HepG2 (cell line): ENCODE data around the gene ISCA2. TPM values are rescaled to one million over a fixed set of nuclear protein-coding genes. Genes with fewer than 3 reads are reported as not detected.

ENCODE experiments used
- ATAC-seq: fragments of 200-7000 bp; cut with Tn5 transposase; 3 replicates; pipeline ENCODE4 v1.9.1; 2020; ENCODE audit warnings: mild to moderate bottlenecking, moderate library complexity
- BruUV-seq: library from RNA; stranded (reverse); fragments of 400-500 nt; replicated peaks from 2 replicates; lab custom pipeline; 2021; lab: Mats Ljungman, UMichigan
- CTCF ChIA-PET: fragments of 300-600 bp; formaldehyde crosslinking; extraction: SDS; loops from one replicate; lab custom pipeline; 2021; ENCODE audit warnings: low total read pairs, inconsistent platforms, low intra/inter-chr PET ratio; lab: Yijun Ruan, JAX
- POLR2A ChIA-PET: fragments of 350-600 bp; sonication (Branson Sonifier 250); formaldehyde crosslinking; loops from one replicate; lab custom pipeline; 2020; ENCODE audit warnings: antibody characterized with exemption, inconsistent platforms; lab: Yijun Ruan, JAX
- DNase-seq: peaks from one replicate; pipeline ENCODE4 v3.0.0-alpha.2; 2015; ENCODE audit warnings: low spot score
- FAIRE-seq: peaks from 3 replicates; lab custom pipeline; 2011; peaks lifted over from hg19 to GRCh38; lab: Jason Lieb, UNC
- H2AFZ ChIP-seq: one replicate; pipeline ENCODE4 v1.6.1; 2011; ENCODE audit warnings: low read length, inconsistent platforms
- H3K27ac ChIP-seq: fragments of 300-600 bp; 3 replicates; pipeline ENCODE4 v1.8.0; 2011; ENCODE audit warnings: mixed run types, mild to moderate bottlenecking, mixed read lengths, low read length, inconsistent platforms; ENCODE audit not compliant: insufficient read depth; ENCODE audit errors: extremely low read length
- H3K27me3 ChIP-seq, 2 experiments: fragments of 200-600 bp in 1 of 2; 2 replicates in 1 of 2; 3 replicates in 1 of 2; pipeline versions ENCODE4 v1.6.0 to v1.8.0; 2011; ENCODE audit warnings: low read length in 2 of 2, mild to moderate bottlenecking in 2 of 2, moderate library complexity in 2 of 2, inconsistent platforms in 1 of 2; ENCODE audit not compliant: insufficient read depth in 2 of 2, control insufficient read depth in 1 of 2
- H3K36me3 ChIP-seq, 2 experiments: fragments of 200-600 bp in 1 of 2; replicated peaks in 1 of 2; 2 replicates in 1 of 2; 3 replicates in 1 of 2; pipeline versions ENCODE4 v1.5.1 to v1.8.0; 2011; ENCODE audit warnings: low read length in 2 of 2, inconsistent platforms in 1 of 2; ENCODE audit not compliant: insufficient read depth in 2 of 2, control insufficient read depth in 1 of 2
- H3K4me1 ChIP-seq: 2 replicates; pipeline ENCODE4 v1.5.1; 2012; ENCODE audit warnings: low read length, inconsistent platforms; ENCODE audit not compliant: insufficient read depth
- H3K4me2 ChIP-seq: 2 replicates; pipeline ENCODE4 v1.6.0; 2011; ENCODE audit warnings: low read depth, low read length, inconsistent platforms
- H3K4me3 ChIP-seq, 3 experiments: fragments of 200-600 bp in 1 of 3; sonication (generic), shearing (Covaris generic) in 1 of 3; replicated peaks in 1 of 3; 2 replicates each; pipeline ENCODE4 v1.5.1; 2011 to 2016; ENCODE audit warnings: low read length in 3 of 3, inconsistent platforms in 2 of 3, low read depth in 2 of 3, mild to moderate bottlenecking in 2 of 3, control low read depth in 1 of 3, mixed read lengths in 1 of 3; ENCODE audit not compliant: insufficient read depth in 1 of 3
- H3K79me2 ChIP-seq: one replicate; pipeline ENCODE4 v1.6.1; 2011; ENCODE audit warnings: low read length, inconsistent platforms; ENCODE audit not compliant: insufficient read depth
- H3K9ac ChIP-seq: 2 replicates; pipeline ENCODE4 v1.6.0; 2011; ENCODE audit warnings: mild to moderate bottlenecking, low read depth, low read length, inconsistent platforms; ENCODE audit not compliant: insufficient read depth
- H3K9me3 ChIP-seq: 2 replicates; pipeline ENCODE4 v1.5.1; 2012; ENCODE audit warnings: mild to moderate bottlenecking, low read length
- H4K20me1 ChIP-seq: 2 replicates; pipeline ENCODE4 v1.6.0; 2011; ENCODE audit warnings: inconsistent platforms, mild to moderate bottlenecking, low read length, moderate library complexity; ENCODE audit not compliant: insufficient read depth
- CBX1 ChIP-seq: IDR thresholded peaks from one replicate; pipeline ENCODE4 v1.6.1; 2016; ENCODE audit warnings: antibody characterized with exemption, low read depth
- CENPX ChIP-seq: sonication (generic); formaldehyde crosslinking; IDR thresholded peaks from 2 replicates; pipeline ENCODE4 v1.9.0; 2021; ENCODE audit warnings: mild to moderate bottlenecking, missing genetic modification reagents, moderate library complexity
- GATAD2A ChIP-seq: IDR thresholded peaks from 2 replicates; pipeline ENCODE4 v1.6.1; 2016
- HNRNPL ChIP-seq: fragments of 200-400 bp; formaldehyde crosslinking; IDR thresholded peaks from 2 replicates; pipeline ENCODE4 v1.6.1; 2017; ENCODE audit warnings: mild to moderate bottlenecking, low read depth, low read length
- JUND ChIP-seq: sonication (generic); formaldehyde crosslinking; IDR thresholded peaks from 2 replicates; pipeline ENCODE4 v1.8.0; 2022; ENCODE audit warnings: mild to moderate bottlenecking, missing genetic modification reagents
- KAT2B ChIP-seq: fragments of 150-350 bp; IDR thresholded peaks from 2 replicates; pipeline ENCODE4 v1.6.1; 2014; ENCODE audit warnings: low read depth, low read length, borderline replicate concordance
- MTERF4 ChIP-seq: sonication (generic); formaldehyde crosslinking; IDR thresholded peaks from 2 replicates; pipeline ENCODE4 v1.8.0; 2023; ENCODE audit warnings: mild to moderate bottlenecking, missing genetic modification reagents
- NFE2L2 ChIP-seq: fragments of 150-350 bp; IDR thresholded peaks from 2 replicates; pipeline ENCODE4 v1.6.1; 2014; ENCODE audit warnings: low read length
- PBX2 ChIP-seq: IDR thresholded peaks from 2 replicates; pipeline ENCODE4 v1.6.1; 2016; ENCODE audit warnings: control low read depth
- RARA ChIP-seq: IDR thresholded peaks from 2 replicates; pipeline ENCODE4 v1.6.1; 2016; ENCODE audit warnings: missing genetic modification reagents, missing compliant biosample characterization
- RFXANK ChIP-seq: IDR thresholded peaks from 2 replicates; pipeline ENCODE4 v1.6.1; 2016
- SP5 ChIP-seq: IDR thresholded peaks from 2 replicates; pipeline ENCODE4 v1.6.1; 2016; ENCODE audit warnings: low read depth, borderline replicate concordance
- TEAD3 ChIP-seq: optimal IDR thresholded peaks from 2 replicates; pipeline ENCODE3; 2016; ENCODE audit warnings: borderline replicate concordance
- UBTF ChIP-seq: sonication (generic); formaldehyde crosslinking; IDR thresholded peaks from 2 replicates; pipeline ENCODE4 v1.4.0; 2020; ENCODE audit warnings: mild to moderate bottlenecking, missing genetic modification reagents
- ZNF160 ChIP-seq: sonication (generic); formaldehyde crosslinking; IDR thresholded peaks from 2 replicates; pipeline ENCODE4 v1.8.0; 2022; ENCODE audit warnings: mild to moderate bottlenecking, inconsistent platforms, missing genetic modification reagents
- ZNF335 ChIP-seq: sonication (generic); formaldehyde crosslinking; IDR thresholded peaks from 2 replicates; pipeline ENCODE4 v1.4.0; 2020; ENCODE audit warnings: missing genetic modification reagents
- ZNF678 ChIP-seq: sonication (generic); formaldehyde crosslinking; IDR thresholded peaks from 2 replicates; pipeline ENCODE4 v1.4.0; 2020; ENCODE audit warnings: mild to moderate bottlenecking, missing genetic modification reagents
- WGBS: methylation state at CpG from one replicate; pipeline ENCODE4 v1.1.6; 2017; ENCODE audit warnings: low lambda C conversion rate; 5-methylcytosine and 5-hydroxymethylcytosine counted together
- in situ Hi-C: cut with HindIII; loops from 2 replicates; pipeline ENCODE4 v1.10.0; 2017; ENCODE audit warnings: low pct_unique_long_range_greater_than_20kb; ENCODE audit not compliant: extremely low pct_ligation_motif_present
- intact Hi-C: fragments of 100-400 bp; cut with micrococcal nuclease; formaldehyde crosslinking; loops from one replicate; pipeline ENCODE4 v1.10.0; 2022; ENCODE audit not compliant: unreplicated experiment
- polyA plus RNA-seq, 8 experiments: library from polyadenylated mRNA; depleted of rRNA in 3 of 8; stranded (reverse) in 7 of 8; unstranded in 1 of 8; fragments of >200 nt; fragmentation: Illumina TruSeq in 4 of 8; extraction: Trizol in 4 of 8; gene quantifications; 2 replicates each; pipeline versions ENCODE4 v1.2.1 to v1.2.3, GENCODE V29; 2011 to 2016; ENCODE audit warnings: low read depth in 4 of 8, missing spikeins in 1 of 8, mixed read lengths in 1 of 8; ENCODE audit not compliant: insufficient read depth in 1 of 8
- total RNA-seq, 5 experiments: library from RNA; depleted of rRNA; stranded (reverse); fragments of >200 nt; fragmentation: Illumina TruSeq; extraction: Trizol; gene quantifications; 2 replicates each; pipeline ENCODE4 v1.2.3, GENCODE V29; 2016; ENCODE audit warnings: low read depth in 1 of 5

ISCA2 gene
- total and polyA plus RNA-seq, 2 of the 13 experiments (the other 11 are each of a cell fraction or from before 2014, with no cell fraction given): 32.1 to 43.4 TPM

GRCh38 chr14:74516451-74517160, 23.0 kb downstream of the ISCA2 start (continued):
- peak; percentile 65 for TF ChIP-seq SP5 (CRISPR knock-in tag)
- peak; percentile 43 for TF ChIP-seq TEAD3 (CRISPR knock-in tag)
- 0 out of 2 replicates have a peak, but pooled peaks have one; percentile 25 for TF ChIP-seq GATAD2A (CRISPR knock-in tag)
- peak; percentile 24; the same call in 1 of the 2 replicates for TF ChIP-seq RARA (CRISPR knock-in tag)
- peak; percentile 69; the same call in 1 of the 2 replicates for TF ChIP-seq NFE2L2

- ChIA-PET POLR2A (interaction anchor here (1.1 kb wide), 1 partner anchor 24 kb away, joined by 4 read pairs; the partner anchor contains the start of genes ISCA2 and NPC2), CTCF (no interaction called here)
- Histone ChIP-seq H3K36me3 (no peaks in the 10 kb centered on the region), H3K4me1 (peaks cover 29% of the 10 kb centered on the region), H2AFZ (no peak overlapping the region), H4K20me1 (no peaks in the 10 kb centered on the region), H3K4me2 (no peak overlapping the region), H3K79me2 (no peaks in the 10 kb centered on the region), H3K27me3 (no peaks in the 10 kb centered on the region; a peak in 4 of 5 replicates), H3K4me3 (no peak overlapping the region), H3K9ac (no peak overlapping the region), H3K9me3 (no peaks in the 10 kb centered on the region), H3K27ac (no peak overlapping the region)
- in situ Hi-C loops (no loop called here), intact Hi-C loops (no loop called here)
- BruUV-seq: no TSS peak
- ATAC-seq: no peak
- WGBS: 9% methylated on average over 4 of the region's 4 CpGs
- DNase-seq: no peak
- TF ChIP-seq JUND (CRISPR knock-in tag): no peak
- no peak for TF ChIP-seq HNRNPL
- no peak for TF ChIP-seq RFXANK
- TF ChIP-seq UBTF (CRISPR knock-in tag): no peak
- no peak for TF ChIP-seq ZNF335 (CRISPR knock-in tag)
- no peak for TF ChIP-seq CBX1
- TF ChIP-seq PBX2 (CRISPR knock-in tag): no peak
- TF ChIP-seq KAT2B: no peak
- no peak for TF ChIP-seq ZNF160
- no peak for TF ChIP-seq CENPX (CRISPR knock-in tag)
- no peak for TF ChIP-seq MTERF4 (CRISPR knock-in tag)
- TF ChIP-seq ZNF678: no peak
- FAIRE-seq: no peak
Measured at GRCh38 chr14:74517731-74518130, 24.2 kb downstream of the ISCA2 start.
